Measurements from ENCODE around the gene TENM4.

DNA sequence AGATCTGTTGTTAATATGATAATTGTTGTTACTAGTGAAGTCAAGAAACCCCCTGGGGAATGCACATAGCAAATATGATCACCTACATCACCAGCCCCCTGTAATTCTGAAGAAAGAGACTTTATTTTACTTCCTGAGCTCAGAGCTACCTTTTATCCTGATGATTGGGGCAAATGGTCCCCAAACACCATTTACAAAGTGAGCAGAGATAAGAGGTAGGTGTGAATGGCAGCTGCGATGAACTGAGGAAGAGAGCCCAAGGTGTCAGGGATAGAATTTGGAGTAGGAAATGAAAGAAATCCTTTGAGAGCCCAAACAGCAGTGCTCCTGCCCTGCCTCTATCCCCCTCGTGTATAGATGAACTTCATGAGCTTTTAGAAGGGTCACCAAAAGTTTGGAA, 69.1 kb downstream of the TENM4 start:
- no peak for TF ChIP-seq POLR2AphosphoS5 (IDR thresholded peaks at IDR 0.05)
- TF ChIP-seq, protein P1, sequence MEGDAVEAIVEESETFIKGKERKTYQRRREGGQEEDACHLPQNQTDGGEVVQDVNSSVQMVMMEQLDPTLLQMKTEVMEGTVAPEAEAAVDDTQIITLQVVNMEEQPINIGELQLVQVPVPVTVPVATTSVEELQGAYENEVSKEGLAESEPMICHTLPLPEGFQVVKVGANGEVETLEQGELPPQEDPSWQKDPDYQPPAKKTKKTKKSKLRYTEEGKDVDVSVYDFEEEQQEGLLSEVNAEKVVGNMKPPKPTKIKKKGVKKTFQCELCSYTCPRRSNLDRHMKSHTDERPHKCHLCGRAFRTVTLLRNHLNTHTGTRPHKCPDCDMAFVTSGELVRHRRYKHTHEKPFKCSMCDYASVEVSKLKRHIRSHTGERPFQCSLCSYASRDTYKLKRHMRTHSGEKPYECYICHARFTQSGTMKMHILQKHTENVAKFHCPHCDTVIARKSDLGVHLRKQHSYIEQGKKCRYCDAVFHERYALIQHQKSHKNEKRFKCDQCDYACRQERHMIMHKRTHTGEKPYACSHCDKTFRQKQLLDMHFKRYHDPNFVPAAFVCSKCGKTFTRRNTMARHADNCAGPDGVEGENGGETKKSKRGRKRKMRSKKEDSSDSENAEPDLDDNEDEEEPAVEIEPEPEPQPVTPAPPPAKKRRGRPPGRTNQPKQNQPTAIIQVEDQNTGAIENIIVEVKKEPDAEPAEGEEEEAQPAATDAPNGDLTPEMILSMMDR (IDR thresholded peaks at IDR 0.05), result no peak
